GM18870 (cell line): Measurements from ENCODE around the gene PLCB4.

ENCODE experiments used
- ATAC-seq: cut with Tn5 transposase; IDR thresholded peaks from one replicate; pipeline ENCODE4 v1.9.1; 2021; ENCODE audit warnings: moderate library complexity; ENCODE audit not compliant: unreplicated experiment

PLCB4 gene

GRCh38 chr20:9301129-9302090 lies 232.5 kb downstream of the PLCB4 start:
- ATAC-seq, result no peak

- ATAC-seq, result no peak
Measured at GRCh38 chr20:9302091-9302462, 233.2 kb downstream of the PLCB4 start.

GRCh38 chr20:9306521-9306920 lies 237.6 kb downstream of the PLCB4 start:
- ATAC-seq, result no peak

DNA sequence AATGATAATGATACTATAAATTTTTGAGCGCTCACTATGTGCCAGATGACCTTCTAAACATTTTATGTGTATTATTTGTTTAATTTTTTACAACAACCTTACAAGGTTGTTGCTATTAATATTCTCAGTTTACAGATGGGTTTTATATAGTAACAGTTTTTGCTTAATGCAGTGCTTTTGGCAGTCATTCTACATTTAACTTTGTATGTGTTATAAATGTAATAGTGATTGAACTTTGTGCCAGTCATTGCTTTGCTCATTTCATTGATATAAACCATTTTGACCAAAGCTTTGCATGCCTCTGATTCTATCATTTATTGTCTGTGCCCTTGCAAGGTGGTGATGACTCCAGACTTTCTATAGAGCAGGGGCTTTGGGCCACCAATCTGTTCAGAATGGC lies 239.2 kb downstream of the PLCB4 start:
- no peak for ATAC-seq

GRCh38 chr20:9311132-9311531 lies 242.2 kb downstream of the PLCB4 start:
- ATAC-seq, result no peak

- ATAC-seq, result no peak
Measured at GRCh38 chr20:9319687-9320384, 250.9 kb downstream of the PLCB4 start.

DNA sequence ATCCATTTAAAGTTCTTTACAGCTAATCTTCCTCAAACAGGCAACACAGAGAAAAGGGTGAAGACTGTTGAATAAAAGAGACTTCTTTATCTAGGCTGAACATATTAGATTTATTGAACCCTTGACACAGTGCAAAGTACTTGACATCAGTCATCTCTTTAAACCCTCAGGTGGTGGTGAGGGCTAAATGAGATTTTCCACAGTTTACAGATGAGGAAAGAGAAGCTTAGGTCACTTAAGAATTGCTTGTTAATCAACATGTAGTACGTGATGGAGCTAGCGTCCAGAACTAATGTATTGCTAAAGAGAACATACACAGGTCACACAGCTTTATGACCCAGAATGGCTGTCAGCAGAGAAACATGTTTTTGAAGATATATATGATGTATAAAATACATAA lies 252.1 kb downstream of the PLCB4 start:
- no peak for ATAC-seq

DNA sequence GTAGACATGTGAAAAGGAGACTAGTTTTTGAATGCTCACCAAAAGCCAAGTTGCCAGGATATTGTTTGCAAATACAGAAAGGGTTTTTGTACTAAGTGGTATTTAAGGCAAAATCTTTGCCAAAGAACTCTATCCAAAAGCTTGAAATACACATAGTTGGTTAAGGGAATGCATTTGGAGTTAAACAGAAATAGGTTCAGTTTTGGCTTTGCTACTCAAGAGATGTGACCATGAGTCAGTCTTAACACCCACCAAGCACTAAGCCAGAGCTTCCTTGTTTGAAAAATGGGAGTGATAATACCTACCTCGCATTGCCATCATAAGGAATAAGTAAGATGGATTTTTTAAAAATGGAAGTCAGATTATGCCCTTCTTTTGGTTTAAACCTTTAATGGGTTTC lies 253.8 kb downstream of the PLCB4 start:
- ATAC-seq, result no peak

DNA sequence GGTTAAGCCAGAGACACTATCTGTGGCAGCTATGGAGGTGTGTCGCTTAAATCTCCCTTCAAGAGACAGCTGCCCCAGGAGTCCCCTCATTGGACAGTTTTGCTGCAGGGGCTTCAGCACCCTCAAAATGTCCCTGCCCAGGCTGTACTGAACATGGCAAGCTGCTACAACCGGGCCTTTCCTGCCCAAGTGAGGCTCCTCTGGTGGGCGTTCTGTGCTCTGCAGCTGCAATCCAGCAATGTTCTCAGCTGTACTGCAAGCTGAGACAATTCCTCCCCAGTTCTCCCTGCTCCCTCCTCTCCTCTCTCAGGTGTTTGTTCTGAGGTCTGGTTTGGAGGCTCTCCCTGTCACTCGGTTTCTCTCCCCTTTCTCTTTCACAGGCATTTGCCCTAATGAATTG lies 254.7 kb downstream of the PLCB4 start:
- no peak for ATAC-seq

DNA sequence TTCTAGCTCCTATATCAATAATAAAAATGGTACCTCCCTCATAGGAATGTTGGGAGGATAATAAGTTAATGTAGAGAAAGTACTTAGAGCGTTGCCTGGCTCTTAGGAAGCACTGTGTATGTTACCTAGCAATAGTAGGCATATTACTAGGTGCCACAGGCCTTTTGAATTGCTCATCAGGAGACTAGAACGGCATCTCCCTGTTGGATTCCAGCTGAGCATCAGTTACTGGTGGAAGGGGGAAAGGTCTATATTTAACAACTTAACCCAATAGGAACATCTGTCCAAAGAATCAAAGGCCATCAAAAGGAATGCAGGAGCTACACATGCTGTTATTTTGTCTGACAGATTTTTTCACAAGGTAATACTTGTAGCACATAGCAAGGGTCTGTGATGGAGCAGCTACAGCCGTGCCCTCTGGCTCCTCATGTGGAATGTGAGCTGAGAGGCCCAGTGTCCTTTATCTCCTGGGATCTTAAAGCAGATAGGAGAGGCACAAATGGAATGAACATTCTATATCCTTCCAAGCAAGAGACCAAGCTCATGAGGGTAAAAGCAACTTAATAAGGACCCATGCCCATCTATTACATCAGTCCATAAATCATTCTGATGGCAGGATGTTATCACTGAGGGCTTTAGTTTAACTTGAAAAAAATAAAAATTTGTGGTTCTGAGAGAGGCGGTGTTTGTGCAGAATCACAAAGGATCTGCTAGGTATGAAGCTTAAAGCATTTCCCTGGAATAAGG lies 260.6 kb downstream of the PLCB4 start:
- no peak for ATAC-seq

DNA sequence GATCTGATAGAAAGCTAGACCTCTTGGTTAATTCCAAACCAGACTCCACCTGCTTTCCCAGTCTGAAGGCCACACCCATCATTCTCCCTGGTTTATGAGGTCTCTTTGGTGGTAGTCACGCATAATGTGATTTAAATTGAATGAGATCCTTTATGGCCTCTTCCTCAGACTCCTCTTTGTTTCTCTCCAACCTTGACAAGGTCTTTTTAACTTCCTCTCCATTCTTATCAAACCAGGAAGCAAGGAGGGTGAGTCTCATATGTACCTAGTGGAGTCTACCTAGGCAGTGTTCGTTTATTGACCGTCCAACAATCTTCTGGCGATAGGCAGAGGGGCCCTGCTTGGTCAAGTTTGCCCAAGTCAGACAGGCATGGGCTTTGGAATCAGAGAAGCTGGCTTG lies 261.3 kb downstream of the PLCB4 start:
- ATAC-seq, result no peak

- no peak for ATAC-seq
Measured at GRCh38 chr20:9331707-9332435, 263.0 kb downstream of the PLCB4 start.

DNA sequence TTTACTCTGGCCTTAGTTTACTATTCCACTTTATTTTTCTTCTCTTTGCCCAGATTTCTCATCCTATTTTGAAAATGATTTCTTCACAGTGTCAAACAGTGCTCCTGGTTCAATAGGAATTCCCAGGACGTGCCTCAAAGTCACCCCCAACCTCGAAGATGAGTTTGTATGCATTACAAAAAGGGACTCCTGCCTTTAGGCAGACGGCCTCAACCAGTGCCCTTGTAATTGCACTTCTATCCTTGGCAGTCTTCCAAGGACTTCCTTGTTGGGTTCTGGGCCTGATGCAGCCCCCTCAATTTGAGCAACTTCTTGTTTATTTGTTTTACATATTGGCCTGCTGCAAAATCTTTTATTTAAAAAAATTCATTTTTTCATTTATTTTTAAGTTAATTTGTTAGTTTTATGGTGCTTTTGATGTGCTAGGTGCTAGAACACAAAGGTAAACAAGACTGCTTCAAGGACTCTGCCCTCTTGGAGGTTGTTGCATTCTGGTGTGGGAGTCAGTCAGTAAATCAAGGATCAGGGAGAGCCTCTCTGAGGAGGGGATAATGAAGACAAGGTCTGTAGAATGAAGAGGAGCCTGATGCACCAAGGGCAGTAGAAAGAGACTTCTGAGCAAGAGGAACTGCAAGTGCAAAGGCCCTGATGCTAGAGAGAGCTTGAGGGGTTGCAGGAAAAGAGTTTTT lies 264.0 kb downstream of the PLCB4 start:
- ATAC-seq, result no peak

GRCh38 chr20:9334866-9335265 lies 266.0 kb downstream of the PLCB4 start:
- ATAC-seq, result no peak

- ATAC-seq, result no peak
Measured at GRCh38 chr20:9338101-9338500, 269.2 kb downstream of the PLCB4 start.

- ATAC-seq, result no peak
Measured at GRCh38 chr20:9339708-9340107, 270.8 kb downstream of the PLCB4 start.

DNA sequence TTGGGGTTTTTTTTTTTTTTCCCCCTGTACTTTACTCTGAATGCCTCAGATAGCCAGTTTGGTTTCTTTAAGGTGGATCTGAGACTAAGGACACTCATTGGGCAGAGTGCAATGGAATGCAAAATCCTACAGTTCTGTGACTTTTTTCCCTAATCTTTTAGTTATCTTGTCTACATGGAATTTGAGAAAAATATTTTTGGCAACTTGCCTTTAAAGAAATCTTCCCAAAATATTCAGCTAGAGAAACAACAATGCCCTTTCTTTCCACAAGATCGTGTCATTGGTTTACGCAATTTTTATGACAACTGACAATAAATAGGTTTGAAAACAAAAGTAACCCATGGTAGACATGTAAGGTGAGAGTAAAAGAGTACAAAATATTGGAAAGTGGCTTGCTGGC lies 273.8 kb downstream of the PLCB4 start:
- ATAC-seq, result no peak

GRCh38 chr20:9344083-9344920 lies 275.4 kb downstream of the PLCB4 start:
- no peak for ATAC-seq

- no peak for ATAC-seq
Measured at GRCh38 chr20:9348316-9348715, 279.4 kb downstream of the PLCB4 start.
